Chondrocyte (in vitro differentiated cells): ENCODE data around the gene TRIM59. TPM values are rescaled to one million over a fixed set of nuclear protein-coding genes. Genes with fewer than 3 reads are reported as not detected.

ENCODE experiments used
- DNase-seq: peaks from one replicate; pipeline ENCODE4 v3.0.0; 2021; ENCODE audit warnings: mixed read lengths, low spot score
- H3K27ac Mint-ChIP-seq: one replicate; pipeline ENCODE4 v1.8.0; 2021; ENCODE audit warnings: mild to moderate bottlenecking, moderate library complexity, mixed read lengths; ENCODE audit not compliant: unreplicated experiment
- H3K27me3 Mint-ChIP-seq: 2 replicates; pipeline ENCODE4 v1.8.0; 2021; ENCODE audit warnings: low read depth, mixed read lengths
- H3K36me3 Mint-ChIP-seq: 2 replicates; pipeline ENCODE4 v1.8.0; 2021; ENCODE audit warnings: low read depth, mixed read lengths
- H3K4me1 Mint-ChIP-seq: 2 replicates; pipeline ENCODE4 v1.8.0; 2021; ENCODE audit warnings: low read depth, mild to moderate bottlenecking, mixed read lengths
- H3K4me3 Mint-ChIP-seq: one replicate; pipeline ENCODE4 v1.8.0; 2021; ENCODE audit warnings: mild to moderate bottlenecking, moderate library complexity, mixed read lengths; ENCODE audit not compliant: unreplicated experiment
- H3K9me3 Mint-ChIP-seq: 2 replicates; pipeline ENCODE4 v1.8.0; 2021; ENCODE audit warnings: low read depth, mixed read lengths
- CTCF ChIP-seq: fragments of 200-600 bp; sonication (generic); IDR thresholded peaks from 2 replicates; pipeline ENCODE4 v1.5.0; 2021; ENCODE audit warnings: antibody characterized with exemption, mild to moderate bottlenecking, moderate library complexity
- total RNA-seq: library from RNA; stranded (reverse); gene quantifications from 3 replicates; pipeline ENCODE4 v1.2.1, GENCODE V29; 2021

Gene TRIM59
- total RNA-seq, 1 donor from 2014 or later = 25.5 TPM

- H3K4me1 Mint-ChIP-seq = peaks cover 12% of the 10 kb centered on the region
- H3K27ac Mint-ChIP-seq = no peak overlapping the region
- no peak overlapping the region for H3K4me3 Mint-ChIP-seq
- H3K9me3 Mint-ChIP-seq = peaks cover 10% of the 10 kb centered on the region
- no peak for DNase-seq
- H3K36me3 Mint-ChIP-seq = peaks cover 3% of the 10 kb centered on the region
- no peak for TF ChIP-seq CTCF
- H3K27me3 Mint-ChIP-seq = no peaks in the 10 kb centered on the region
These were observed 22.8 kb upstream of the TRIM59 start for GRCh38 chr3:160472344-160472743.

GRCh38 chr3:160471892-160472291 is 22.3 kb upstream of the TRIM59 start:
- peaks cover 8% of the 10 kb centered on the region for H3K4me1 Mint-ChIP-seq
- no peak for TF ChIP-seq CTCF
- H3K27me3 Mint-ChIP-seq = no peaks in the 10 kb centered on the region
- no peak overlapping the region for H3K4me3 Mint-ChIP-seq
- H3K9me3 Mint-ChIP-seq = peaks cover 10% of the 10 kb centered on the region
- peaks cover 3% of the 10 kb centered on the region for H3K36me3 Mint-ChIP-seq
- H3K27ac Mint-ChIP-seq = no peak overlapping the region
- no peak for DNase-seq

- peaks cover 3% of the 10 kb centered on the region for H3K36me3 Mint-ChIP-seq
- H3K9me3 Mint-ChIP-seq = peaks cover 10% of the 10 kb centered on the region
- H3K4me1 Mint-ChIP-seq = peaks cover 6% of the 10 kb centered on the region
- no peak for DNase-seq
- no peaks in the 10 kb centered on the region for H3K27me3 Mint-ChIP-seq
- no peak overlapping the region for H3K27ac Mint-ChIP-seq
- TF ChIP-seq CTCF = no peak
- H3K4me3 Mint-ChIP-seq = no peak overlapping the region
These were observed 20.6 kb upstream of the TRIM59 start for GRCh38 chr3:160470181-160470580.

- Mint-ChIP-seq H3K4me3 (no peak overlapping the region), H3K27me3 (no peaks in the 10 kb centered on the region), H3K27ac (peak overlapping the region; percentile 82), H3K4me1 (peaks cover 21% of the 10 kb centered on the region), H3K36me3 (peaks cover 2% of the 10 kb centered on the region), H3K9me3 (peaks cover 6% of the 10 kb centered on the region)
- TF ChIP-seq CTCF = no peak
- no peak for DNase-seq
These were observed 15.4 kb upstream of the TRIM59 start for GRCh38 chr3:160464971-160465370.

- Mint-ChIP-seq H3K9me3 (no peaks in the 10 kb centered on the region), H3K27me3 (no peaks in the 10 kb centered on the region), H3K4me1 (peaks cover 21% of the 10 kb centered on the region), H3K27ac (peak overlapping the region; percentile 82), H3K4me3 (no peak overlapping the region), H3K36me3 (no peaks in the 10 kb centered on the region)
- DNase-seq = no peak
- no peak for TF ChIP-seq CTCF
These were observed 14.7 kb upstream of the TRIM59 start for GRCh38 chr3:160464321-160464720.
